ENCODE results near the gene CCR8. TPM values are rescaled to one million over a fixed set of nuclear protein-coding genes. Genes with fewer than 3 reads are reported as not detected.

The CCR8 gene
- not detected for polyA plus RNA-seq (2013, experiment 1 of 4)
- not detected for polyA plus RNA-seq (2013, experiment 2 of 4)
- polyA plus RNA-seq (2013, experiment 3 of 4) = not detected
- not detected for polyA plus RNA-seq (2013, experiment 4 of 4)

GRCh38 chr3:39329493-39329892, at the start of gene CCR8:
Gene CCR8, plus strand, starts transcription at chr3:39329709. Its CDS starts 2,623 bp downstream, at chr3:39332332.
- no peak within 1 kb of the TSS for H3K27ac ChIP-seq (ENCODE audit: insufficient read depth, low read depth, low read length, poor library complexity, severe bottlenecking)
- H3K36me3 ChIP-seq (ENCODE audit: control insufficient read depth, insufficient read depth, low read length) = no peaks in the 10 kb centered on the region
- H3K27me3 ChIP-seq (ENCODE audit: control insufficient read depth, insufficient read depth, low read length, poor library complexity, severe bottlenecking) = no peaks in the 10 kb centered on the region
- H3K4me1 ChIP-seq (ENCODE audit: control insufficient read depth, insufficient read depth, low read length) = no peaks in the 10 kb centered on the region
- no peaks in the 10 kb centered on the region for H3K9me3 ChIP-seq (ENCODE audit: control insufficient read depth, low read length)
- H3K4me3 ChIP-seq (ENCODE audit: insufficient read depth, low read depth, low read length) = no peak within 1 kb of the TSS
- WGBS, 2 experiments = 85% methylated on average over 1 of the region's 1 CpG; no CpG with 5 or more reads in 1 of the 2 experiments

- WGBS, 2 experiments = 78 to 80% methylated on average over 5 of the region's 5 CpGs
- H3K4me3 ChIP-seq (ENCODE audit: insufficient read depth, low read depth, low read length) = no peak within 1 kb of the TSS
- H3K27me3 ChIP-seq (ENCODE audit: control insufficient read depth, insufficient read depth, low read length, poor library complexity, severe bottlenecking) = no peaks in the 10 kb centered on the region
- no peaks in the 10 kb centered on the region for H3K9me3 ChIP-seq (ENCODE audit: control insufficient read depth, low read length)
- no peak within 1 kb of the TSS for H3K27ac ChIP-seq (ENCODE audit: insufficient read depth, low read depth, low read length, poor library complexity, severe bottlenecking)
- no peaks in the 10 kb centered on the region for H3K4me1 ChIP-seq (ENCODE audit: control insufficient read depth, insufficient read depth, low read length)
- no peaks in the 10 kb centered on the region for H3K36me3 ChIP-seq (ENCODE audit: control insufficient read depth, insufficient read depth, low read length)
Observed at GRCh38 chr3:39279745-39280517, 49.6 kb upstream of the CCR8 start, which contains the start of gene CX3CR1. Gene CX3CR1, minus strand, starts transcription at chr3:39280036. Its CDS starts 13,527 bp downstream, at chr3:39266509.

- 95 to 97% methylated on average over 5 of the region's 5 CpGs for WGBS, 2 experiments
- Histone ChIP-seq H3K27me3 (ENCODE audit: control insufficient read depth, insufficient read depth, low read length, poor library complexity, severe bottlenecking) (no peaks in the 10 kb centered on the region), H3K9me3 (ENCODE audit: control insufficient read depth, low read length) (no peaks in the 10 kb centered on the region), H3K4me1 (ENCODE audit: control insufficient read depth, insufficient read depth, low read length) (no peaks in the 10 kb centered on the region), H3K4me3 (ENCODE audit: insufficient read depth, low read depth, low read length) (no peak overlapping the region), H3K27ac (ENCODE audit: insufficient read depth, low read depth, low read length, poor library complexity, severe bottlenecking) (no peak overlapping the region), H3K36me3 (ENCODE audit: control insufficient read depth, insufficient read depth, low read length) (no peaks in the 10 kb centered on the region)
Observed at GRCh38 chr3:39280571-39280970, 48.9 kb upstream of the CCR8 start.

DNA sequence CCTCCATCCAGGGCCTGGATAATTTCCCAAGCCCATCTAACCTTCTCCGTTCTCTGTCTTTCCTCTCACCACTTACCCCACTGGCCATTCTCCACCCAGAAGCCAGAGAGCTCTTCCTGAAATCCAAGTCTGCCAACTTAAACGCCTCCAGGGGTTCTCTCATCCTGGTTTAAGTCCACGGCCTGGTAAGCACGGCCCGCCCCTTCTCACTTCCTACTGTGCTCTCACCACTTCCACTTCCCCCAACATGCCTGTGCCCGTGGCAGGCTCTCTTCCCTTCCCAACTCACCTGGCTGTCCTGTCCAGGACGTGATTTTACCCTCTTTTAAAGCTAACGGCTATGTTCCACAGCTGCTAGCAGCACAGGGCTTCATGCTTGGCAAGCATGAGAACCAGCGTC, 48.0 kb upstream of the CCR8 start:
- H3K9me3 ChIP-seq (ENCODE audit: control insufficient read depth, low read length) = no peaks in the 10 kb centered on the region
- no peaks in the 10 kb centered on the region for H3K27me3 ChIP-seq (ENCODE audit: control insufficient read depth, insufficient read depth, low read length, poor library complexity, severe bottlenecking)
- no peak overlapping the region for H3K4me3 ChIP-seq (ENCODE audit: insufficient read depth, low read depth, low read length)
- no peaks in the 10 kb centered on the region for H3K4me1 ChIP-seq (ENCODE audit: control insufficient read depth, insufficient read depth, low read length)
- WGBS, 2 experiments = 84 to 89% methylated on average over 9 of the region's 9 CpGs
- no peaks in the 10 kb centered on the region for H3K36me3 ChIP-seq (ENCODE audit: control insufficient read depth, insufficient read depth, low read length)
- no peak overlapping the region for H3K27ac ChIP-seq (ENCODE audit: insufficient read depth, low read depth, low read length, poor library complexity, severe bottlenecking)

DNA sequence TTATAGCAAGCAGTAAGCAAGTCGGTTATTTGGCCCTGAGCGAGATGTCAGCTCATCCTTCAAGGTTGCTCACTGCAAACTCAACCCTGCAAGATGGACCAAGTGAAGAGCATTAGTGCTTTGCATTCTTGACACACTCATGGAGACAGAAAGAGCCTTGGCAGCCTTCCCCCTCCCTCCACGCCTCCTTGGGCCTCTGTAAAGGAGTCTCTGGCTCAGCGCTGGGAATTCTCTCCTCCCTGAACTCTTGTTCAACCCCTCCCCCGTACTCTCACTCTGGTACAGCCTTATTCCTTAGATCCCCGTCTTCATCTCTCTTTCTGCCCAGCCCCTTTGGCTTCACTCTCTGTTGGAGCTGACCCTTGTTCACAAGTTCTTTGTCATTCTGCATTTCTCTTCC, 47.5 kb upstream of the CCR8 start:
- Histone ChIP-seq H3K4me3 (ENCODE audit: insufficient read depth, low read depth, low read length) (no peak overlapping the region), H3K27me3 (ENCODE audit: control insufficient read depth, insufficient read depth, low read length, poor library complexity, severe bottlenecking) (no peaks in the 10 kb centered on the region), H3K9me3 (ENCODE audit: control insufficient read depth, low read length) (no peaks in the 10 kb centered on the region), H3K27ac (ENCODE audit: insufficient read depth, low read depth, low read length, poor library complexity, severe bottlenecking) (no peak overlapping the region), H3K4me1 (ENCODE audit: control insufficient read depth, insufficient read depth, low read length) (no peaks in the 10 kb centered on the region), H3K36me3 (ENCODE audit: control insufficient read depth, insufficient read depth, low read length) (no peaks in the 10 kb centered on the region)
- WGBS, 2 experiments = 79 to 86% methylated on average over 6 of the region's 6 CpGs

GRCh38 chr3:39284457-39284881, 45.0 kb upstream of the CCR8 start:
- Histone ChIP-seq H3K27ac (ENCODE audit: insufficient read depth, low read depth, low read length, poor library complexity, severe bottlenecking) (no peak overlapping the region), H3K4me1 (ENCODE audit: control insufficient read depth, insufficient read depth, low read length) (no peaks in the 10 kb centered on the region), H3K27me3 (ENCODE audit: control insufficient read depth, insufficient read depth, low read length, poor library complexity, severe bottlenecking) (no peaks in the 10 kb centered on the region), H3K9me3 (ENCODE audit: control insufficient read depth, low read length) (no peaks in the 10 kb centered on the region), H3K36me3 (ENCODE audit: control insufficient read depth, insufficient read depth, low read length) (no peaks in the 10 kb centered on the region), H3K4me3 (ENCODE audit: insufficient read depth, low read depth, low read length) (no peak overlapping the region)
- 76 to 80% methylated on average over 3 to 4 of the region's 5 CpGs for WGBS, 2 experiments

- H3K4me1 ChIP-seq (ENCODE audit: control insufficient read depth, insufficient read depth, low read length) = no peaks in the 10 kb centered on the region
- H3K27ac ChIP-seq (ENCODE audit: insufficient read depth, low read depth, low read length, poor library complexity, severe bottlenecking) = no peak overlapping the region
- H3K27me3 ChIP-seq (ENCODE audit: control insufficient read depth, insufficient read depth, low read length, poor library complexity, severe bottlenecking) = no peaks in the 10 kb centered on the region
- no peak overlapping the region for H3K4me3 ChIP-seq (ENCODE audit: insufficient read depth, low read depth, low read length)
- no peaks in the 10 kb centered on the region for H3K9me3 ChIP-seq (ENCODE audit: control insufficient read depth, low read length)
- no peaks in the 10 kb centered on the region for H3K36me3 ChIP-seq (ENCODE audit: control insufficient read depth, insufficient read depth, low read length)
Observed at GRCh38 chr3:39285332-39285731, 44.2 kb upstream of the CCR8 start.

DNA sequence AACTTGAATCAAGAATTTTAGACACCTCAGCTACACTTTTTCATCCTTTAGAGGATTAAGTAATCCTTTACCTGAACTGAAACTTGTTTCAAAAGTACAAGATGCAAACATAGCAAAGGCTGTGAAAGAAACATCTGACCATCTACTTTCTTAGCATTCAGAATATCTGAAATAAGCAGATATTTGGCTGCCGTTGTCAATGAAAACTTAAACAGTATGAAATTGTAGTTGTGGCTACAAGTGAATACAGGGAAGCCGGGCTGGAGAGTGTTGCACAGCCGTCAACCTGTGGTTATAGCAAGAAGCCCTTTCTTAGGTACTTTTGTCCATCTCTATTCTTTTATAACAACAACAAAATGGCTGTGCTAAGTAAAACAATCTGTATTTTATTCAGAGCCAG, 42.7 kb upstream of the CCR8 start:
- no peaks in the 10 kb centered on the region for H3K4me1 ChIP-seq (ENCODE audit: control insufficient read depth, insufficient read depth, low read length)

GRCh38 chr3:39287216-39288164, 42.0 kb upstream of the CCR8 start:
- WGBS, 2 experiments = 87 to 88% methylated on average over 8 of the region's 8 CpGs
- H3K9me3 ChIP-seq (ENCODE audit: control insufficient read depth, low read length) = no peaks in the 10 kb centered on the region
- no peaks in the 10 kb centered on the region for H3K4me1 ChIP-seq (ENCODE audit: control insufficient read depth, insufficient read depth, low read length)
- H3K4me3 ChIP-seq (ENCODE audit: insufficient read depth, low read depth, low read length) = no peak overlapping the region
- H3K27me3 ChIP-seq (ENCODE audit: control insufficient read depth, insufficient read depth, low read length, poor library complexity, severe bottlenecking) = no peaks in the 10 kb centered on the region
- H3K27ac ChIP-seq (ENCODE audit: insufficient read depth, low read depth, low read length, poor library complexity, severe bottlenecking) = no peak overlapping the region
- H3K36me3 ChIP-seq (ENCODE audit: control insufficient read depth, insufficient read depth, low read length) = no peaks in the 10 kb centered on the region

More for the DNA sequence above, 42.7 kb upstream of the CCR8 start:
- WGBS, 2 experiments = 87 to 88% methylated on average over 3 of the region's 3 CpGs
- no peak overlapping the region for H3K27ac ChIP-seq (ENCODE audit: insufficient read depth, low read depth, low read length, poor library complexity, severe bottlenecking)
- H3K9me3 ChIP-seq (ENCODE audit: control insufficient read depth, low read length) = no peaks in the 10 kb centered on the region
- H3K36me3 ChIP-seq (ENCODE audit: control insufficient read depth, insufficient read depth, low read length) = no peaks in the 10 kb centered on the region
- no peak overlapping the region for H3K4me3 ChIP-seq (ENCODE audit: insufficient read depth, low read depth, low read length)
- H3K27me3 ChIP-seq (ENCODE audit: control insufficient read depth, insufficient read depth, low read length, poor library complexity, severe bottlenecking) = no peaks in the 10 kb centered on the region

DNA sequence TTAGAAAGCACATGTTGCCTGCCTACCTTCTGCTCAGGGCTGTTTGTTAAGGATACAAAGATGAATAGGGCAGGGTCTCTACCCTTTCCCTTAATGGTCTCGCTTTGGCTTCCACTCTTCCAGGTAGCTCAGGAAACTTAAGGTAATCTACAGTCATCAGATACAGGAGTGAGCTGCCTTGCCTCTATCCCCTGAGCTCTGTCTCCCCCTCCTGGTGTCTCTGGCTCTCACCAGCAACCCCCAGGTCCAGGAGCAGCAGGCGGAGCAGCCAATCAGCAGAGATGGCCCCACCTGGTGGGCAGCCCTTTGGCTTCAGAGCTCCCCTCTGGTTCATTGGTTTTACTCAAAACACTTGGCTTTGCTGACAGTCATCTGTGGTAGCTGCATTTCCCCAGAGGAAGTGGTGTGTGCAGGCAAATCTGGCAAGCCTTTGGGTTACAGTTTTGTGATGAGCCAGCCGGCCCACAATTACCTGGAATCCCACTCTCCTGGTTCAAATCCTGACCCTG, 41.2 kb upstream of the CCR8 start:
- H3K4me3 ChIP-seq (ENCODE audit: insufficient read depth, low read depth, low read length) = no peak overlapping the region
- no peaks in the 10 kb centered on the region for H3K4me1 ChIP-seq (ENCODE audit: control insufficient read depth, insufficient read depth, low read length)
- H3K36me3 ChIP-seq (ENCODE audit: control insufficient read depth, insufficient read depth, low read length) = no peaks in the 10 kb centered on the region
- no peak overlapping the region for H3K27ac ChIP-seq (ENCODE audit: insufficient read depth, low read depth, low read length, poor library complexity, severe bottlenecking)
- 20 to 30% methylated on average over 3 of the region's 3 CpGs for WGBS, 2 experiments
- no peaks in the 10 kb centered on the region for H3K9me3 ChIP-seq (ENCODE audit: control insufficient read depth, low read length)
- no peaks in the 10 kb centered on the region for H3K27me3 ChIP-seq (ENCODE audit: control insufficient read depth, insufficient read depth, low read length, poor library complexity, severe bottlenecking)

Data from ectodermal cell (in vitro differentiated cells).